ENCODE results near the gene FKBP3. TPM values are rescaled to one million over a fixed set of nuclear protein-coding genes. Genes with fewer than 3 reads are reported as not detected.

Gene FKBP3
- total RNA-seq, 4 donors from 2014 or later, result 21.0 to 23.5 (median 21.2) TPM

GRCh38 chr14:45070215-45070614, 64.1 kb downstream of the FKBP3 start:
- no peak for DNase-seq (ENCODE audit: low spot score in 2 of 2)
- TF ChIP-seq POLR2A (IDR thresholded peaks at IDR 0.05), result no peak
- no peak for TF ChIP-seq CTCF (IDR thresholded peaks at IDR 0.05)
- H3K4me3 ChIP-seq (ENCODE audit: low read depth, poor library complexity, severe bottlenecking), result no peak overlapping the region
- intact Hi-C loops (cut with DNase I; ENCODE audit: low total_unique reads), result no loop called here
- 93 to 100% methylated on average over 1 of the region's 1 CpG for WGBS, 2 donors

GRCh38 chr14:45068396-45068795, 65.9 kb downstream of the FKBP3 start:
- no peak for DNase-seq (ENCODE audit: low spot score in 2 of 2)
- no peak for TF ChIP-seq CTCF (IDR thresholded peaks at IDR 0.05)
- TF ChIP-seq POLR2A (IDR thresholded peaks at IDR 0.05), result no peak

GRCh38 chr14:45066667-45067066, 67.6 kb downstream of the FKBP3 start:
- 95 to 96% methylated on average over 3 of the region's 3 CpGs for WGBS, 2 donors
- no peak overlapping the region for H3K4me3 ChIP-seq (ENCODE audit: low read depth, poor library complexity, severe bottlenecking)
- TF ChIP-seq POLR2A (IDR thresholded peaks at IDR 0.05) (no peak), CTCF (IDR thresholded peaks at IDR 0.05) (no peak)
- DNase-seq (ENCODE audit: low spot score in 2 of 2), result no peak
- intact Hi-C loops (cut with DNase I; ENCODE audit: low total_unique reads), result no loop called here

More at GRCh38 chr14:45068396-45068795, 65.9 kb downstream of the FKBP3 start:
- no peak overlapping the region for H3K4me3 ChIP-seq (ENCODE audit: low read depth, poor library complexity, severe bottlenecking)
- WGBS, 2 donors, result 92 to 94% methylated on average over 3 of the region's 3 CpGs
- intact Hi-C loops (cut with DNase I; ENCODE audit: low total_unique reads), result no loop called here

- intact Hi-C loops (cut with DNase I; ENCODE audit: low total_unique reads), result no loop called here
- DNase-seq (ENCODE audit: low spot score in 2 of 2), result no peak
- 85 to 88% methylated on average over 2 of the region's 2 CpGs for WGBS, 2 donors
- H3K4me3 ChIP-seq (ENCODE audit: low read depth, poor library complexity, severe bottlenecking), result no peak overlapping the region
- TF ChIP-seq POLR2A (IDR thresholded peaks at IDR 0.05) (no peak), CTCF (IDR thresholded peaks at IDR 0.05) (no peak)
Observed at GRCh38 chr14:45065956-45066355, 68.3 kb downstream of the FKBP3 start.

Other genes starting within 250 kb of the FKBP3 start
- gene KLHL28, start 172.5 kb downstream of the FKBP3 start, total RNA-seq, result 10 to 100 TPM; 10.6 to 12.1 (median 11.0) TPM
- gene TOGARAM1, start 172.3 kb downstream of the FKBP3 start, total RNA-seq, result 10 to 100 TPM in 3 of 4 donors, 1 to 10 TPM in 1; 9.9 to 19.5 (median 16.8) TPM
- 10 to 100 TPM; 32.0 to 42.6 (median 34.0) TPM for gene PRPF39, start 50.4 kb downstream of the FKBP3 start, total RNA-seq
- 1 to 10 TPM; 3.8 to 9.1 (median 6.0) TPM for gene FANCM, start 1.4 kb upstream of the FKBP3 start, total RNA-seq
- 10 to 100 TPM; 23.2 to 30.6 (median 27.3) TPM for gene MIS18BP1, start 118.7 kb upstream of the FKBP3 start, total RNA-seq

Measured in lower leg skin (tissue), 4 donors.